ENCODE results near the gene PDE4D.

PDE4D gene

GRCh38 chr5:59143926-59144333, 749.6 kb downstream of the PDE4D start:
- Histone ChIP-seq H3K27me3 (ENCODE audit: insufficient read depth, low read length) (no peaks in the 10 kb centered on the region), H3K4me3 (ENCODE audit: low read length) (no peak overlapping the region), H3K36me3 (ENCODE audit: insufficient read depth, low read depth, low read length) (no peaks in the 10 kb centered on the region), H3K27ac (ENCODE audit: low read length) (no peak overlapping the region), H3K4me1 (ENCODE audit: insufficient read depth, low read length) (no peaks in the 10 kb centered on the region), H3K9me3 (ENCODE audit: insufficient read depth, low read depth, low read length) (no peaks in the 10 kb centered on the region), H3K9ac (ENCODE audit: low read depth, low read length) (no peak overlapping the region)

- Histone ChIP-seq H3K4me3 (ENCODE audit: low read length) (no peak overlapping the region), H3K27me3 (ENCODE audit: insufficient read depth, low read length) (no peaks in the 10 kb centered on the region), H3K9me3 (ENCODE audit: insufficient read depth, low read depth, low read length) (no peaks in the 10 kb centered on the region), H3K36me3 (ENCODE audit: insufficient read depth, low read depth, low read length) (no peaks in the 10 kb centered on the region), H3K27ac (ENCODE audit: low read length) (no peak overlapping the region), H3K9ac (ENCODE audit: low read depth, low read length) (no peak overlapping the region), H3K4me1 (ENCODE audit: insufficient read depth, low read length) (no peaks in the 10 kb centered on the region)
Measured at GRCh38 chr5:59142927-59143326, 750.6 kb downstream of the PDE4D start.

- H3K27me3 ChIP-seq (ENCODE audit: insufficient read depth, low read length) = no peaks in the 10 kb centered on the region
- H3K4me3 ChIP-seq (ENCODE audit: low read length) = no peak overlapping the region
- H3K9me3 ChIP-seq (ENCODE audit: insufficient read depth, low read depth, low read length) = no peaks in the 10 kb centered on the region
- H3K27ac ChIP-seq (ENCODE audit: low read length) = no peak overlapping the region
- H3K4me1 ChIP-seq (ENCODE audit: insufficient read depth, low read length) = no peaks in the 10 kb centered on the region
- H3K36me3 ChIP-seq (ENCODE audit: insufficient read depth, low read depth, low read length) = no peaks in the 10 kb centered on the region
- H3K9ac ChIP-seq (ENCODE audit: low read depth, low read length) = no peak overlapping the region
Measured at GRCh38 chr5:59142138-59142537, 751.4 kb downstream of the PDE4D start.

- Histone ChIP-seq H3K9ac (ENCODE audit: low read depth, low read length) (no peak overlapping the region), H3K27ac (ENCODE audit: low read length) (no peak overlapping the region), H3K4me1 (ENCODE audit: insufficient read depth, low read length) (no peaks in the 10 kb centered on the region), H3K4me3 (ENCODE audit: low read length) (no peak overlapping the region), H3K27me3 (ENCODE audit: insufficient read depth, low read length) (no peaks in the 10 kb centered on the region), H3K9me3 (ENCODE audit: insufficient read depth, low read depth, low read length) (no peaks in the 10 kb centered on the region), H3K36me3 (ENCODE audit: insufficient read depth, low read depth, low read length) (no peaks in the 10 kb centered on the region)
Measured at GRCh38 chr5:59140133-59140532, 753.4 kb downstream of the PDE4D start.

GRCh38 chr5:59139695-59140094, 753.8 kb downstream of the PDE4D start:
- no peak overlapping the region for H3K9ac ChIP-seq (ENCODE audit: low read depth, low read length)
- H3K9me3 ChIP-seq (ENCODE audit: insufficient read depth, low read depth, low read length) = no peaks in the 10 kb centered on the region
- H3K4me3 ChIP-seq (ENCODE audit: low read length) = no peak overlapping the region
- no peaks in the 10 kb centered on the region for H3K27me3 ChIP-seq (ENCODE audit: insufficient read depth, low read length)
- H3K36me3 ChIP-seq (ENCODE audit: insufficient read depth, low read depth, low read length) = no peaks in the 10 kb centered on the region
- no peak overlapping the region for H3K27ac ChIP-seq (ENCODE audit: low read length)
- H3K4me1 ChIP-seq (ENCODE audit: insufficient read depth, low read length) = no peaks in the 10 kb centered on the region

- no peaks in the 10 kb centered on the region for H3K36me3 ChIP-seq (ENCODE audit: insufficient read depth, low read depth, low read length)
- no peak overlapping the region for H3K4me3 ChIP-seq (ENCODE audit: low read length)
- no peak overlapping the region for H3K27ac ChIP-seq (ENCODE audit: low read length)
- H3K9me3 ChIP-seq (ENCODE audit: insufficient read depth, low read depth, low read length) = no peaks in the 10 kb centered on the region
- no peak overlapping the region for H3K9ac ChIP-seq (ENCODE audit: low read depth, low read length)
- no peaks in the 10 kb centered on the region for H3K4me1 ChIP-seq (ENCODE audit: insufficient read depth, low read length)
- H3K27me3 ChIP-seq (ENCODE audit: insufficient read depth, low read length) = no peaks in the 10 kb centered on the region
Measured at GRCh38 chr5:59138509-59138908, 755.0 kb downstream of the PDE4D start.

- no peaks in the 10 kb centered on the region for H3K27me3 ChIP-seq (ENCODE audit: insufficient read depth, low read length)
Measured at GRCh38 chr5:59137846-59138245, 755.7 kb downstream of the PDE4D start.

GRCh38 chr5:59136549-59136948, 757.0 kb downstream of the PDE4D start:
- Histone ChIP-seq H3K4me1 (ENCODE audit: insufficient read depth, low read length) (peaks cover under 1% of the 10 kb centered on the region; the same call in 1 of the 2 replicates), H3K9ac (ENCODE audit: low read depth, low read length) (no peak overlapping the region), H3K9me3 (ENCODE audit: insufficient read depth, low read depth, low read length) (no peaks in the 10 kb centered on the region), H3K4me3 (ENCODE audit: low read length) (no peak overlapping the region), H3K36me3 (ENCODE audit: insufficient read depth, low read depth, low read length) (no peaks in the 10 kb centered on the region), H3K27ac (ENCODE audit: low read length) (no peak overlapping the region), H3K27me3 (ENCODE audit: insufficient read depth, low read length) (no peaks in the 10 kb centered on the region)

More at GRCh38 chr5:59137846-59138245, 755.7 kb downstream of the PDE4D start:
- Histone ChIP-seq H3K9me3 (ENCODE audit: insufficient read depth, low read depth, low read length) (no peaks in the 10 kb centered on the region), H3K36me3 (ENCODE audit: insufficient read depth, low read depth, low read length) (no peaks in the 10 kb centered on the region), H3K9ac (ENCODE audit: low read depth, low read length) (no peak overlapping the region), H3K4me1 (ENCODE audit: insufficient read depth, low read length) (no peaks in the 10 kb centered on the region), H3K4me3 (ENCODE audit: low read length) (no peak overlapping the region), H3K27ac (ENCODE audit: low read length) (no peak overlapping the region)

- Histone ChIP-seq H3K4me1 (ENCODE audit: insufficient read depth, low read length) (peaks cover 17% of the 10 kb centered on the region), H3K4me3 (ENCODE audit: low read length) (no peak overlapping the region), H3K27me3 (ENCODE audit: insufficient read depth, low read length) (no peaks in the 10 kb centered on the region), H3K27ac (ENCODE audit: low read length) (no peak overlapping the region), H3K36me3 (ENCODE audit: insufficient read depth, low read depth, low read length) (no peaks in the 10 kb centered on the region), H3K9ac (ENCODE audit: low read depth, low read length) (no peak overlapping the region), H3K9me3 (ENCODE audit: insufficient read depth, low read depth, low read length) (no peaks in the 10 kb centered on the region)
Measured at GRCh38 chr5:59134471-59135163, 758.9 kb downstream of the PDE4D start.

- Histone ChIP-seq H3K4me3 (ENCODE audit: low read length) (no peak overlapping the region), H3K9me3 (ENCODE audit: insufficient read depth, low read depth, low read length) (no peaks in the 10 kb centered on the region), H3K27me3 (ENCODE audit: insufficient read depth, low read length) (no peaks in the 10 kb centered on the region), H3K4me1 (ENCODE audit: insufficient read depth, low read length) (peaks cover 17% of the 10 kb centered on the region), H3K27ac (ENCODE audit: low read length) (no peak overlapping the region), H3K9ac (ENCODE audit: low read depth, low read length) (no peak overlapping the region), H3K36me3 (ENCODE audit: insufficient read depth, low read depth, low read length) (no peaks in the 10 kb centered on the region)
Measured at GRCh38 chr5:59133764-59134261, 759.7 kb downstream of the PDE4D start.

- no peaks in the 10 kb centered on the region for H3K9me3 ChIP-seq (ENCODE audit: insufficient read depth, low read depth, low read length)
- H3K27ac ChIP-seq (ENCODE audit: low read length) = no peak overlapping the region
- peaks cover 18% of the 10 kb centered on the region for H3K4me1 ChIP-seq (ENCODE audit: insufficient read depth, low read length)
- no peaks in the 10 kb centered on the region for H3K36me3 ChIP-seq (ENCODE audit: insufficient read depth, low read depth, low read length)
- H3K9ac ChIP-seq (ENCODE audit: low read depth, low read length) = no peak overlapping the region
- H3K4me3 ChIP-seq (ENCODE audit: low read length) = no peak overlapping the region
- no peaks in the 10 kb centered on the region for H3K27me3 ChIP-seq (ENCODE audit: insufficient read depth, low read length)
Measured at GRCh38 chr5:59132131-59132530, 761.4 kb downstream of the PDE4D start.

- H3K4me3 ChIP-seq (ENCODE audit: low read length) = no peak overlapping the region
- H3K4me1 ChIP-seq (ENCODE audit: insufficient read depth, low read length) = peaks cover 35% of the 10 kb centered on the region
- no peaks in the 10 kb centered on the region for H3K9me3 ChIP-seq (ENCODE audit: insufficient read depth, low read depth, low read length)
- H3K27ac ChIP-seq (ENCODE audit: low read length) = no peak overlapping the region
- H3K27me3 ChIP-seq (ENCODE audit: insufficient read depth, low read length) = no peaks in the 10 kb centered on the region
- H3K36me3 ChIP-seq (ENCODE audit: insufficient read depth, low read depth, low read length) = no peaks in the 10 kb centered on the region
- H3K9ac ChIP-seq (ENCODE audit: low read depth, low read length) = no peak overlapping the region
Measured at GRCh38 chr5:59130431-59130830, 763.1 kb downstream of the PDE4D start.
